Left ventricle myocardium inferior (tissue), 1 donor: ENCODE data around the gene JUND. TPM values are rescaled to one million over a fixed set of nuclear protein-coding genes. Genes with fewer than 3 reads are reported as not detected.

Experiments
- DNase-seq: peaks from one replicate; pipeline ENCODE4 v3.0.0-alpha.2; 2020
- H3K27ac ChIP-seq: fragments of 200-600 bp; replicated peaks from 2 replicates; pipeline ENCODE4 v1.8.0; 2021
- H3K27me3 ChIP-seq: fragments of 200-600 bp; 2 replicates; pipeline ENCODE4 v1.8.0; 2021; ENCODE audit warnings: low read depth
- H3K36me3 ChIP-seq: fragments of 200-600 bp; 2 replicates; pipeline ENCODE4 v1.8.0; 2021
- H3K4me1 ChIP-seq: fragments of 200-600 bp; 2 replicates; pipeline ENCODE4 v1.8.0; 2021
- H3K4me3 ChIP-seq: fragments of 200-600 bp; 2 replicates; pipeline ENCODE4 v1.8.0; 2021; ENCODE audit warnings: mild to moderate bottlenecking, moderate library complexity
- H3K9me3 ChIP-seq: fragments of 200-600 bp; replicated peaks from 2 replicates; pipeline ENCODE4 v1.8.0; 2021
- intact Hi-C: fragments of 100-400 bp; cut with micrococcal nuclease; formaldehyde crosslinking; loops from one replicate; pipeline ENCODE4 v1.11.0; 2022
- total RNA-seq: library from RNA; stranded (reverse); fragmentation: NEBNext Ultra II Directional; extraction: Animal tissue kit (Norgen Biotek cat#: 25700); gene quantifications from one replicate; pipeline ENCODE4 v1.2.1, GENCODE V29; 2021
- TF ChIP-seq, protein P1 (sequence below): fragments of 200-600 bp; IDR thresholded peaks from 2 replicates; pipeline ENCODE4 v1.8.0; 2021; ENCODE audit warnings: antibody characterized with exemption, mild to moderate bottlenecking, borderline replicate concordance
- donor health status: DM: no; HTN: yes; CAD: no; lungs with severe emphysema.

JUND gene
- total RNA-seq, 1 donor from 2014 or later = 107 TPM

DNA sequence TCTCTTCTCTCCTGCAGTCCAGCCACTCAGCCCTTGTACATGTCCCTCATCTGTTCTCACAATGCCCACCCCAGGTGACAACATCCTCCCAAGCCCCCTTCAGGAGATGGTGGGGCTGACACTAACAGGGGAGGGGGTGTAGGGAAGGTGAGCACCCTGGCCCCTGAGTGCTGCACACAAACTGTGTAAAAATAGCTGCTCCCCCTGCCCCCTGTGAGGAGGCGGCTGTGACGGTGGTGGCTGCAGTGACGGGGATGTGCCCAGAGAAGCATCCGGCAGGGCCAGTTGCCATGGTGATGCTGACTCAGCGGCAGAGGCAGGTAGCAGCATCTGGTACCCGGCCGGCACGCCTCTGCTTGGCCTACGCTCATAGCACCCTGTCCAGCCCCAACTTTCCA is 13.0 kb upstream of the JUND start:
- no peak overlapping the region for H3K4me3 ChIP-seq
- peak overlapping the region; percentile 98 for H3K27ac ChIP-seq
- H3K36me3 ChIP-seq = no peaks in the 10 kb centered on the region
- no peaks in the 10 kb centered on the region for H3K9me3 ChIP-seq
- DNase-seq = no peak
- no peaks in the 10 kb centered on the region for H3K27me3 ChIP-seq
- intact Hi-C loops = no loop called here
- TF ChIP-seq, protein P1, sequence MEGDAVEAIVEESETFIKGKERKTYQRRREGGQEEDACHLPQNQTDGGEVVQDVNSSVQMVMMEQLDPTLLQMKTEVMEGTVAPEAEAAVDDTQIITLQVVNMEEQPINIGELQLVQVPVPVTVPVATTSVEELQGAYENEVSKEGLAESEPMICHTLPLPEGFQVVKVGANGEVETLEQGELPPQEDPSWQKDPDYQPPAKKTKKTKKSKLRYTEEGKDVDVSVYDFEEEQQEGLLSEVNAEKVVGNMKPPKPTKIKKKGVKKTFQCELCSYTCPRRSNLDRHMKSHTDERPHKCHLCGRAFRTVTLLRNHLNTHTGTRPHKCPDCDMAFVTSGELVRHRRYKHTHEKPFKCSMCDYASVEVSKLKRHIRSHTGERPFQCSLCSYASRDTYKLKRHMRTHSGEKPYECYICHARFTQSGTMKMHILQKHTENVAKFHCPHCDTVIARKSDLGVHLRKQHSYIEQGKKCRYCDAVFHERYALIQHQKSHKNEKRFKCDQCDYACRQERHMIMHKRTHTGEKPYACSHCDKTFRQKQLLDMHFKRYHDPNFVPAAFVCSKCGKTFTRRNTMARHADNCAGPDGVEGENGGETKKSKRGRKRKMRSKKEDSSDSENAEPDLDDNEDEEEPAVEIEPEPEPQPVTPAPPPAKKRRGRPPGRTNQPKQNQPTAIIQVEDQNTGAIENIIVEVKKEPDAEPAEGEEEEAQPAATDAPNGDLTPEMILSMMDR = no peak
- H3K4me1 ChIP-seq = peaks cover 43% of the 10 kb centered on the region

DNA sequence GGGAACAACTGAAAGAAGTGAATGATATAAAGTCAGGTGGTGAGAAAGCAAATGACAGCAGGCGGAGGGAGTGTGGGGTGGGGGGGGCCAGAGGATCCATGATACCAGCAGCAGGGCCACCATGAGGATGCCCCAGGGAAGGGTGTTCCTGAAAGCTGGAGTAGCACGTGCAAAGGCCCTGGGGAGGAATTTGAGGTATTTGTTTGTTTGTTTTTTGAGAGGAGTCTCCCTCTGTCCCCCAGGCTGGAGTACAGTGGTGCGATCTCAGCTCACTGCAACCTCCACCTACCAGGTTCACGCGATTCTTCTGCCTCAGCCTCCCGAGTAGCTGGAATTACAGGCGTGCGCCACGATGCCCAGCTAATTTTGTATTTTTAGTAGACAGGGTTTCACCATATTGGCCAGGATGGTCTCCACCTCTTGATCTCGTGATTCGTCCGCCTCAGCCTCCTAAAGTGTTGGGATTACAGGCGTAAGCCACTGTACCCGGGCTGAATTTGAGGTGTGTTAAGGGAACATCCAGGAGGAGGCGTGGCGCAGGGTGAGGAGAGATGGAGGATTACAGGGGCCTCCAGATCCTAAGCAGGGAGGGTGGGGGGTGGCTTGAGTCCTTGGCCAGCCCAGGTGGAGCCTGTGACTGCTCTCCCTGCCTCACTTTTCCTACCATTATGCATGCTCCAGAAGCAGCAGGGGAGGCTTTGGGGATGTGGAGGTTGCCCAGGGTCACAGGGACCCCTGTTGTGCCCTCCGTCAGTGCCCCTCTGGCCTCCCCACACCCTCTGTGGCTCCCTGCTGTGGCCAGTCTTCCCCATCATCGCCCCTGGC is 12.4 kb upstream of the JUND start:
- DNase-seq = peak; percentile 24
- Histone ChIP-seq H3K36me3 (no peaks in the 10 kb centered on the region), H3K4me3 (peak overlapping the region; percentile 74), H3K27me3 (no peaks in the 10 kb centered on the region), H3K4me1 (peaks cover 43% of the 10 kb centered on the region), H3K9me3 (no peaks in the 10 kb centered on the region), H3K27ac (peak overlapping the region; percentile 98)
- TF ChIP-seq, protein P1 = no peak
- intact Hi-C loops = no loop called here

DNA sequence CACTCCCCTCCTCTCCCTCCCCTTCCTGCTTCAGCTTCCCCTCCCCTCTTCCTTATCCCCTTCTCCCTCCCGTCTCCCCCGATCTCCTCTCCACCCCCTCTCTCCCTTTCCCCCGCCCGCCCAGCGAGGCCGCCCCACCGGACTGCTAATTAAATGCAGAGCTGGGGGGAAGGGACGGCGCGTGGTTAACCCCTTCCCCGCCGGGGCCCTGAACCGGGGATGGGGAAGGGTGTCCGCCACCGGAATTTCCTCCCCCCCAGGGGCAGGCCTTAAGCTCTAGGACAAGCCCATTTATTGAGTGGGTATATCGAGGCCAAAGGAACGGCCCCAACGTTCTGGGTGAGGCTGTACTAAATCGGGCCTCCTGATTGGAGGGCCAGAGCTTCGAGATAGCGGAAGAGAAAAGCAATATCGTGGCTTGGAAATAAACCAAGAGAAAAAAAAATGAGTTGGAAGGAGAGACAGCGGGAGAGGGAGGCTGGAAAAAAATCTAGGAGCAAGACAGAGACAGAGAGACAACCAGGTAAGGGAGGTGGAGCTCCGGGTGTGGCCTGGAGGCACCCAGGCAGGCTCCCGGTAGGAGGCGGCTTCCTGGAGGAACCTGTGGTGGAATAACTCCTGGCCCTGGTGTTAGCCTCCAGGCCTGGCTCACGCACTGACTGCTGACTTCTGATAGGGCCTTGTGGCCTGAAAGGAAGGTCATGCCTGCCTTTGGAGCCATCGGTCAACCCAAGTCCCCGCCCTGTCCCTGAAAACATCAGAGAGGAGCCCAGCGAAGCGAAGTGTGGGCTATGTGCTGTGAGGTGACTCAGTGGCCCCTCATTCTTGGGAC is 11.6 kb upstream of the JUND start:
- Histone ChIP-seq H3K27ac (peak overlapping the region; percentile 98), H3K27me3 (no peaks in the 10 kb centered on the region), H3K4me3 (peak overlapping the region; percentile 74), H3K36me3 (no peaks in the 10 kb centered on the region), H3K4me1 (peaks cover 43% of the 10 kb centered on the region), H3K9me3 (no peaks in the 10 kb centered on the region)
- TF ChIP-seq, protein P1 = no peak
- intact Hi-C loops = no loop called here
- DNase-seq = peak; percentile 91

DNA sequence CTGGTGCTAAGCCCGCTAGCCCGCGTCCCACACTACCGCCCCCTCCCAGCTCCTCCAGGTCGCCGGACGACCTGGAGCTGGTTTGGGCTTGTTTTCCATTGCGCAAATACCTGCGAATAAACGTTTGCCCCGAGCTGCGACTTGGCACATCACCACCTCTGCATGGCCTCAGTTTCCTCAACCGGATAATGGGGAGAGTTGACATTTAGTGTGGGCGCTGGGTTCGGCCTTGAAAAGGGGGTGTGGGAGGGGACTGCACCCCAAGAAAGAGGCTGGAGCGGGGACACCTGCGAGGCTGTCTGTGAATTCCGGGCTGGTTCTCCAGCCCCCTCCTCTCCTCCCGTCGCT is 11.0 kb upstream of the JUND start:
- TF ChIP-seq, protein P1 = no peak
- Histone ChIP-seq H3K4me3 (peak overlapping the region; percentile 74), H3K4me1 (peaks cover 43% of the 10 kb centered on the region), H3K27ac (peak overlapping the region; percentile 98), H3K27me3 (no peaks in the 10 kb centered on the region), H3K36me3 (no peaks in the 10 kb centered on the region), H3K9me3 (no peaks in the 10 kb centered on the region)
- intact Hi-C loops = no loop called here
- no peak for DNase-seq

DNA sequence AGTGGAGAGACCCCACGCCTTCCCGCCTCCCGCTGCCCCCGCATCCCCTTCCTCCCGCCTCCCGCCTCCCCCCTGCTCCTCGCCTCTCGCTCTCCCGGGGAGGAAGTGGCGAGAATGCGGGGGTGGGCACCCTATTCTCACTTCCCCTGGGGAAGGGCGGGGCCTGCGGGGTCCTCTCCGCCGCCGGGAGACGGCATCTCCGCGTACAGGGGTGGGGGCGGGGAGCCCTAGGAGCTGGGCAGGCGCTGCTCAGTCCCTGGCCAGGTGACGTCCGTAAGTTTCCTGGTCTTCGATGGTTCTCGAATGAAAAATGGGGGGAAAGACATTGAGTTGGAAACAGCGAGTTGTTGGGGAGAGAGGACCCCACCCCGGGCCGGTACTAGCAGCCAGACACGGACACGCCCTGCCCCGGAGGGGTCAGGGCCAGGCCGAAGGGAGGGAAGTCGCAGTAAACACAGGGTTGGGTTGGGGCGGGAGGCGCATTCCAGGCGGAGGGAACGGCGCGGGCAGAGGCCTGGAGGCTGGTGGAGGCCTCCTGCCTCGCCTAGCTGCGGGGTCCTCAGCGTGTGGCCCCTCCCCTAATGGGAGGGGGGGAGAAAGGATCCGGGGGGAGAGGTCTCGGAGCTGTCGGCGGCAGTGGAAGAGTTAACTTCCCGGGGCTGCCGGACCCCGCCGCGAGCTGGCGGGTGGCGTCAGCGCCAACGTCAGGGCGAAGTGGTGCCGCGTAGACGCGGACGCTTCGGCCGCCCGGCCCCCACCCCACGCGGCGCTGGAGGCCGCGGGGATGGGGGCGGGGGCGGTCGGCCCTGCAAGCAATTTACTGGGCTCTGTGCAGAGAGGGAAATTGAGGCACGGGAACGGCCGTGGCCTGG is 10.4 kb upstream of the JUND start:
- Histone ChIP-seq H3K4me3 (peak overlapping the region; percentile 74), H3K4me1 (peaks cover 43% of the 10 kb centered on the region), H3K27me3 (no peaks in the 10 kb centered on the region), H3K27ac (peak overlapping the region; percentile 98), H3K9me3 (no peaks in the 10 kb centered on the region), H3K36me3 (no peaks in the 10 kb centered on the region)
- TF ChIP-seq, protein P1 = no peak
- intact Hi-C loops = no loop called here
- DNase-seq = peak; percentile 86
